ENCODE data around the gene FRMD4A.
"Not testable (repeated sequence)": the region's sequence is repeated elsewhere in the genome, so short reads cannot be mapped to it uniquely, and the experiment has no call there.

The FRMD4A gene

DNA sequence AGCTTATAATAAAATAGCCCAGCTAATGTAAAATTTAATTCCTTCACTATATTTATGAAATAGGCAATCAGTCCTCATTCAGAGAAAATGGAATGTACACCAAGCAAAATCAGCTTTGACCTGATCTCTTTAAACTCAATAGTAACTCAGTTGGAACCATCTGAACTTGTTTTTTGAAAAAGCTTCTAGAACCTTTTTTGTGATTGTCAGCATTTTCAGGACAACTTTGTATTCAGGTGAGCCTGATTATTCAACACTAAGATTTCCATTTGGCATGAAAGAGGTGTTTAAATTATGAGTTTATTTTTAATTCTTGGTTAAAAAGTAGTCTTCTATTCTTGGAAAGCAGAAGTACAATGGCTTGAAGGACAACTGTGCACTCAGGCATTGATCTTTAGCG, 89.5 kb downstream of the FRMD4A start:
- DNase-seq (ENCODE audit: extremely low read depth, low read depth), result no peak
- no peak for TF ChIP-seq CTCF (IDR thresholded peaks at IDR 0.05; ENCODE audit: low read depth, low read length)

GRCh38 chr10:14240253-14241189, 90.2 kb downstream of the FRMD4A start:
- TF ChIP-seq CTCF (IDR thresholded peaks at IDR 0.05; ENCODE audit: low read depth, low read length), result no peak
- no peak for DNase-seq (ENCODE audit: extremely low read depth, low read depth)

GRCh38 chr10:14238659-14239058, 92.1 kb downstream of the FRMD4A start:
- DNase-seq (ENCODE audit: extremely low read depth, low read depth), result not testable (repeated sequence)

- no peak for DNase-seq (ENCODE audit: extremely low read depth, low read depth)
- no peak for TF ChIP-seq CTCF (IDR thresholded peaks at IDR 0.05; ENCODE audit: low read depth, low read length)
Observed at GRCh38 chr10:14236341-14236740, 94.4 kb downstream of the FRMD4A start.

DNA sequence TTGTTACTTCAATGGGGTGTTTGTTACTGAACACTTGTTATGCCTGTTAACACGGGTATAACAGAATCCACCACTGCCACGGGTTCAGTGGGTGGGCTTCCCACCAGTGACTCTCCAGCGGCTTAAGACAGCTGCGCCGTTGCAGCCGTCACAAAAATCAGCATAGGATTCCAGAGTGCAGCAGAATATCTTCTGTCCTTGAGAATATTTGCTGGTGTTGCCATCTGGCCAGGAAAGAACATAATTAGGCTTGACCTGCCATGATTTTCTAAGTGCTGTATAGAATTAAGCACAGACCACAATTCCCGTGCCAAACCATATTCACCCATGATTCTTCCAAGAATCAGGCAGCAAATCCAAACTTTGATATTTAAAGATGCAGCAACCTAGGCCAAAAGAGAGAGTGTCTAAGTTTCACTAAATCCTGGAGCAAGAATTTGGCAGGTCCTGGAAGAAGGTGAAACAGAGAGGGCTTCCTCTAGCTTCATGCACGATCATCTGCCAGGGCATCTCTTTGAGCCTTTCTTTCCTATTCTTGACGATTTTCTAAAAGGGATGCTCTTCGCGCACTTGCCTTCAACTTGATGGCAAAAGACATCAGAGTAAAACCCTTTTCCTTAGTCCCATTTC, 95.0 kb downstream of the FRMD4A start:
- no peak for DNase-seq (ENCODE audit: extremely low read depth, low read depth)
- no peak for TF ChIP-seq CTCF (IDR thresholded peaks at IDR 0.05; ENCODE audit: low read depth, low read length)

DNA sequence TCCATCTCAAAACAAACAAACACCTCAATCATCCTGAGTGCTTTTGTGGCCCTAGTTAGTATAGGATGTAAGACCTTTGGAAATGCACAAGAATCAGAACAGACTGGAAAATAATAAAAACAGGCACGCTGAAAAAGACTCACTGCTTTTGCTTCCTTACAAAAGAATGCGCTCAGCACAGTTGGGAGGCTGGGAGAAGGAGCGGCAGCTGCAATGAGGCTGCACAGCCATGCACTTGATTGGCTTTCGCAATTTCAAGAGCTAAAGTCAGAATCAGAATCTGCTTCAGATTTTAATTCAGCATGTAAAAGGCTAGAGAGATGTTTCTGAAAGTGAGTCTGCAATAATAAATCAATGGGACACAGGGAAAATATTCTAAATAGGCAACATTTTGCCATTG, 97.2 kb downstream of the FRMD4A start:
- no peak for DNase-seq (ENCODE audit: extremely low read depth, low read depth)
- TF ChIP-seq CTCF (IDR thresholded peaks at IDR 0.05; ENCODE audit: low read depth, low read length), result no peak

DNA sequence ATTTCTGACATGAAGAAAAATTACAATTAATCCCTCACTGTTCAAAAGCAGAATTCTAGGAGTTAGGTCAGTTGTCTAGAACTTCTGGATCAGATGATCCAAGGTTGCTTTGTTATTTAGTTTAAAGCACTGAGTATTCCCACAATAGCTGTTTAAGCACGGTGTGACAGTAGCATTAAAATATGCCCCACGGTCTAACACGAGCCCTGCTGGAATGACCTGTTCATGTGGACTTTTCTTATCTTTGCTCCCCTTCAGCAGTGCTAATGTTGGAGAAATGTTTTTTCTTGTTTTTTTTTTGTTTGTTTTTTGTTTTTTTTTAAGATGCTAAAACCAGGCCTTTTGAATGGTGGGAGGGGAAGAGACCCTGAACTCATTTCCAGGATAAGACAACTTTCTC, 101.9 kb downstream of the FRMD4A start:
- not testable (repeated sequence) for DNase-seq (ENCODE audit: extremely low read depth, low read depth)

GRCh38 chr10:14225379-14225778, 105.3 kb downstream of the FRMD4A start:
- TF ChIP-seq CTCF (IDR thresholded peaks at IDR 0.05; ENCODE audit: low read depth, low read length), result no peak
- DNase-seq (ENCODE audit: extremely low read depth, low read depth), result no peak

All from AG09319 (cell line).